ENCODE data around the gene TRAF3IP1. TPM values are rescaled to one million over a fixed set of nuclear protein-coding genes. Genes with fewer than 3 reads are reported as not detected.

Gene TRAF3IP1
- total and polyA plus RNA-seq, 2 of the 13 experiments (the other 11 are each of a cell fraction or from before 2014, with no cell fraction given), result 4.1 to 12.9 TPM

- TF ChIP-seq ATM (IDR thresholded peaks at IDR 0.05; ENCODE audit: borderline replicate concordance), result no peak
- no peak for TF ChIP-seq ZNF563 (CRISPR knock-in tag; IDR thresholded peaks at IDR 0.05)
- peak; percentile 89 for TF ChIP-seq PATZ1 (CRISPR knock-in tag; IDR thresholded peaks at IDR 0.05)
- peak; percentile 31 for TF ChIP-seq ZNF629 (CRISPR knock-in tag; conservative IDR thresholded peaks at IDR 0.05)
- TF ChIP-seq PLRG1 (conservative IDR thresholded peaks at IDR 0.05), result no peak
- no peak for TF ChIP-seq ZSCAN12 (CRISPR knock-in tag; IDR thresholded peaks at IDR 0.05)
- no peak for TF ChIP-seq ZNF407 (CRISPR knock-in tag; IDR thresholded peaks at IDR 0.05; ENCODE audit: not compliant biosample characterization)
- peak; percentile 51; the same call in 1 of the 2 replicates for TF ChIP-seq THAP11 (CRISPR knock-in tag; IDR thresholded peaks at IDR 0.05)
- TF ChIP-seq MXI1 (IDR thresholded peaks at IDR 0.05; ENCODE audit: borderline replicate concordance, low read depth, low read length), result peak; percentile 75; the same call in 1 of the 3 replicates
- TF ChIP-seq ZNF562 (CRISPR knock-in tag; IDR thresholded peaks at IDR 0.05; ENCODE audit: borderline replicate concordance), result no peak
- 0 out of 2 replicates have a peak, but pooled peaks have one; percentile 56 for TF ChIP-seq SIX4 (CRISPR knock-in tag; IDR thresholded peaks at IDR 0.05)
- TF ChIP-seq SOX13 (IDR thresholded peaks at IDR 0.05), result no peak
- TF ChIP-seq SOX13 (CRISPR knock-in tag; conservative IDR thresholded peaks at IDR 0.05 in 1 of 2, IDR thresholded peaks at IDR 0.05 in 1 of 2), result peak in 1 of 2 experiments; percentile 71; a peak in 1 of 4 replicates
- TF ChIP-seq MATR3 (CRISPR knock-in tag; IDR thresholded peaks at IDR 0.05), result no peak
- 0 out of 2 replicates have a peak, but pooled peaks have one; percentile 20 for TF ChIP-seq ZNF800 (CRISPR knock-in tag; IDR thresholded peaks at IDR 0.05)
- TF ChIP-seq ATF7-NPFF (CRISPR knock-in tag; IDR thresholded peaks at IDR 0.05; ENCODE audit: low read depth), result peak; percentile 40; the same call in 1 of the 2 replicates
Observed at GRCh38 chr2:238441262-238442114, 121.2 kb downstream of the TRAF3IP1 start (continued).
